Retinal pigment epithelial cell (primary cell): Measurements from ENCODE around the gene ALK.

ENCODE experiments used
- DNase-seq: peaks from one replicate; pipeline ENCODE4 v3.0.0-alpha.2; 2010; ENCODE audit warnings: low read depth
- H3K4me3 ChIP-seq: 2 replicates; pipeline ENCODE4 v1.5.1; 2011; ENCODE audit warnings: mild to moderate bottlenecking, low read length, control low read depth, moderate library complexity
- TF ChIP-seq, protein P1 (sequence below): conservative IDR thresholded peaks from 2 replicates; pipeline ENCODE4 v1.5.1; 2011; ENCODE audit warnings: low read depth, low read length, control low read depth, inconsistent platforms

The ALK gene

DNA sequence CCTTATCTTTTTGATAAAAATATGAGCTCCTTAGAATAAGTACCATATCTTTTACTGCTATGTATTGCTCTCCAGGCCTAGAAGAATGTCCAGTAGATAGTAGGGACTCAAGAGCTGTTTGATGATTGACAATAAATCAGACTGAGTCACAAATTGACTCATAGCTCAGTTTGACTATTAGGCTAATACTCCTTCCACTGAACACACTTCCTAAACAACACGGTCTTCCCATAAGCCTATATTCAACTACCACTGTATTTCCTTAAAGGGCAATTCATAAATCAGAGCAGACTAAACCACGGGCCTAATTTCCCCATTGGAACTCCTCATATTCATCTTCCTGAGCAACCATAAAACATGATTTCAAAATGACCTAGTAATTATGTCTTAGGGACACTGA is 258.5 kb downstream of the ALK start:
- no peak overlapping the region for H3K4me3 ChIP-seq
- TF ChIP-seq, protein P1, sequence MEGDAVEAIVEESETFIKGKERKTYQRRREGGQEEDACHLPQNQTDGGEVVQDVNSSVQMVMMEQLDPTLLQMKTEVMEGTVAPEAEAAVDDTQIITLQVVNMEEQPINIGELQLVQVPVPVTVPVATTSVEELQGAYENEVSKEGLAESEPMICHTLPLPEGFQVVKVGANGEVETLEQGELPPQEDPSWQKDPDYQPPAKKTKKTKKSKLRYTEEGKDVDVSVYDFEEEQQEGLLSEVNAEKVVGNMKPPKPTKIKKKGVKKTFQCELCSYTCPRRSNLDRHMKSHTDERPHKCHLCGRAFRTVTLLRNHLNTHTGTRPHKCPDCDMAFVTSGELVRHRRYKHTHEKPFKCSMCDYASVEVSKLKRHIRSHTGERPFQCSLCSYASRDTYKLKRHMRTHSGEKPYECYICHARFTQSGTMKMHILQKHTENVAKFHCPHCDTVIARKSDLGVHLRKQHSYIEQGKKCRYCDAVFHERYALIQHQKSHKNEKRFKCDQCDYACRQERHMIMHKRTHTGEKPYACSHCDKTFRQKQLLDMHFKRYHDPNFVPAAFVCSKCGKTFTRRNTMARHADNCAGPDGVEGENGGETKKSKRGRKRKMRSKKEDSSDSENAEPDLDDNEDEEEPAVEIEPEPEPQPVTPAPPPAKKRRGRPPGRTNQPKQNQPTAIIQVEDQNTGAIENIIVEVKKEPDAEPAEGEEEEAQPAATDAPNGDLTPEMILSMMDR: no peak
- no peak for DNase-seq

DNA sequence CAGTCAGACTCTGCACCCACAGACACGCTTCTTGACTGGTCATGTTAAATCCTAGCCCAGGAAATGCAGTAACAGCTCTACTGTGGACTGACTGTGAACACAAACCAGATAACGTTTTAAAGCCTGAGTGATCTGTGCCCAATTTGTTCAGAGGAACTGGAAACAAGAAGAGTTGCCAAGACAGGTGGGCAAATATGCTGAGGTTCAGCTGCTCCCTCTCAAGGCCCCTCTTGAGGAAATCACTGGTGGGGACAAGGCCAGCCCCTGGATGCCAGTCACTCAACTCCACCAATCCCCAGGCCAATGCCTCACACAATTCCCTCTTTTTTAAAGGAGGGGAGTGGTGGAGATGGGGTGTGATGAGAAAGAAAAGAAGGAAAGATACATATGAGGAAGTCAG is 261.2 kb downstream of the ALK start:
- H3K4me3 ChIP-seq: no peak overlapping the region
- TF ChIP-seq, protein P1: no peak
- DNase-seq: no peak

DNA sequence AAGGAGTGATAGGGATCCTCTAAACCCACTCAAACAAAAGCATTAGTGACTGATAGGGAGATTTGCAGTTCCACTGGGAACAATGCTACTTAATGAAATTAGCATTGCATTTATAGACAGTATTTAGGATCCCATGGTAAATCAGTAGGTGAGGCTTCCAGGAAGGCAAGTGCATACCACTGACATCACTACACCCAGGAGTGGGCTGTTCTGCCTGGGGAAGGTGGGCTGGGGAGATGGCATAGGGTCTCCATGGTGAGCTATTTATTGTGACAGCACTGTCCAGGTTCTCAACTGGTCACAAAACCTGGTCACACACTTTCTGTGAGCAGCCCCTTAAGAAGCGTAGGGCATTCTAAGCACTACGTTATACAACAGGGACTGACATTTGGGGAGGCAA is 262.2 kb downstream of the ALK start:
- TF ChIP-seq, protein P1: no peak
- no peak for DNase-seq
- H3K4me3 ChIP-seq: no peak overlapping the region

DNA sequence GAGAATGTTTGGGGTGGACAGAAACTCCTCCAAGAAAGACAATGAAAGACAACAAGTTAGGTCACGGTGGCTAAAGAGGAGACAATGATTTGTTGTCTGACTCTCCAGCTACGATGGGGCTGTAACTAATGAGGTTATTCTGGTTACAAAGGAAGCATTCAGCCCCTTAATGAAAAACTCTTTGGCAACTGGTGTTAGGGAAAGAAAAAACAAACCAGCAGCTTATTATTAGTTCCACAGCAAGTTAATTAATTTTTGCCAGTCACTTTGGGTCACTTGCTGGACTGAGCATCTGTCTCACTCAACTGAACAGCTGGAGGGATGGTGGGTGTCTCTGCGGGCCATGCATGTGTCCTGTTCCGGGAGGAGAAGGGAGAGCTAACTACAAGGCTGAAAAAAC is 263.7 kb downstream of the ALK start:
- TF ChIP-seq, protein P1: no peak
- no peak for DNase-seq
- no peak overlapping the region for H3K4me3 ChIP-seq

- TF ChIP-seq, protein P1: no peak
- no peak for DNase-seq
- H3K4me3 ChIP-seq: no peak overlapping the region
These were observed 265.8 kb downstream of the ALK start for GRCh38 chr2:29655391-29656086.

GRCh38 chr2:29650631-29651097 is 270.7 kb downstream of the ALK start:
- TF ChIP-seq, protein P1: no peak
- H3K4me3 ChIP-seq: no peak overlapping the region
- no peak for DNase-seq

DNA sequence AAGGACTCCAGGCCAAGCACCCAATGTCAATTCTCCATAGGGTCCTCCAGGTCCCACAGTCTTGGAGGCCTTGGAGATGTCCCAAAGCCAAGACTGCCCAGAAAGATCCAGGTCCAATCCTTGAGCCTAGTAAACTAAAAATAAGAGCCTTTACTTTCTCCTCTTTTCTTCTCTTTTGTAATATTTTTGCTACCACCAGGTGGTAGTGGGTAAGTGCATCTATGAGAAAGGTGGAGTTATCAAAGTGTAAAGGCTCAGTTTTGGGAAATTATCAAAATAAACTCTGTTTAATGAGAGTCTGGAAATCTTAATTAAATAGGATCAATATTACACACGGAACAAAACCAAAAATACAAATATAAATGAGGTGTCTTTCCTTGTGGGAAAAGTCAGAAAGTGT is 276.4 kb downstream of the ALK start:
- no peak overlapping the region for H3K4me3 ChIP-seq
- DNase-seq: no peak
- TF ChIP-seq, protein P1: no peak
